Glomerular visceral epithelial cell (primary cell): ENCODE results near the gene SH2D3C.

Experiments used
- DNase-seq: peaks from one replicate; pipeline ENCODE4 v3.0.0-alpha.2; 2016; ENCODE audit errors: extremely low spot score

Gene SH2D3C, protein sequence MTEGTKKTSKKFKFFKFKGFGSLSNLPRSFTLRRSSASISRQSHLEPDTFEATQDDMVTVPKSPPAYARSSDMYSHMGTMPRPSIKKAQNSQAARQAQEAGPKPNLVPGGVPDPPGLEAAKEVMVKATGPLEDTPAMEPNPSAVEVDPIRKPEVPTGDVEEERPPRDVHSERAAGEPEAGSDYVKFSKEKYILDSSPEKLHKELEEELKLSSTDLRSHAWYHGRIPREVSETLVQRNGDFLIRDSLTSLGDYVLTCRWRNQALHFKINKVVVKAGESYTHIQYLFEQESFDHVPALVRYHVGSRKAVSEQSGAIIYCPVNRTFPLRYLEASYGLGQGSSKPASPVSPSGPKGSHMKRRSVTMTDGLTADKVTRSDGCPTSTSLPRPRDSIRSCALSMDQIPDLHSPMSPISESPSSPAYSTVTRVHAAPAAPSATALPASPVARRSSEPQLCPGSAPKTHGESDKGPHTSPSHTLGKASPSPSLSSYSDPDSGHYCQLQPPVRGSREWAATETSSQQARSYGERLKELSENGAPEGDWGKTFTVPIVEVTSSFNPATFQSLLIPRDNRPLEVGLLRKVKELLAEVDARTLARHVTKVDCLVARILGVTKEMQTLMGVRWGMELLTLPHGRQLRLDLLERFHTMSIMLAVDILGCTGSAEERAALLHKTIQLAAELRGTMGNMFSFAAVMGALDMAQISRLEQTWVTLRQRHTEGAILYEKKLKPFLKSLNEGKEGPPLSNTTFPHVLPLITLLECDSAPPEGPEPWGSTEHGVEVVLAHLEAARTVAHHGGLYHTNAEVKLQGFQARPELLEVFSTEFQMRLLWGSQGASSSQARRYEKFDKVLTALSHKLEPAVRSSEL

DNA sequence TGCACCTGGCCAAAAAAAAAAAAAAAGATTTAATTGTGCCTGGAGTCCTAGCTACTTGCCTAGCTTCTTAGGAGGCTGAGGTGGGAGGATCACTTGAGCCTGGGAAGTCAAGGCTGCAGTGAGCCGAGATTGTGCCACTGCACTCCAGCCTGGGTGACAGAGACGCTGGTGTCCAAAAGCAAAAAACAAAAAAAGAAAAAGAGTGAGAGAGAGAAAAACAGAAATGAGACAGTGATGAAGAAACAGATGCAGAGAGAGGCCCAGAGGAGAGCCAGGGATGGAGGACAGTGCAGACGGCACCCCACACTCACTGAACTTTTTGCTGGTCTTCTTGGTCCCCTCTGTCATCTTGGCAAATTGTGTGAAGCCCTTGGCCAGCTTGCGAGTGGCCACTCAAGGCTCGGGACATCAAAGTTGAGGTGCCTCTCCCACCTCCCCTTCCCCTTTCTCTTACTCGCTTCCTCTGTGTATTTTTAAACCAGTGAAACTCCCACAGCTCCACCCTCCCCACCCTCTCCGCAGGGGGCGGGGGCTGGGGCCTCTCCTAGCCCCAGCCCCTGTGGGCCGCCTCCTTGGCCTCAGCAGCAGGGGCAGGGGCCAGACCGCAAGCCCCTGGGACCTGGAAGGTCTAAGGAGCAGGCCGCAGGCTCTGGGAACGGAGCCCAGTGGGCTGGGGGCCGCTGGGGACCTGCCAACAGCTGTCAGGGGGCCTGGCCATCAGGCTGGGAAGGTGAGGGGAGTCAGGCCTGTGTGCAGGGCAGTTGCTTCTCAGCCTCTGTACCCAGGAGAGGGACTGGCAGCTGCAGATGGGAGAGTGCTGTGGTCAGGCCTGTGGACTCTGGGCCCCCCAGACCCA, at the start of gene SH2D3C:
TSS of gene SH2D3C (minus strand) at position 387 of the 856 bp plus-strand sequence. CDS start at position 348, 39 bp downstream.
- DNase-seq, result no peak

DNA sequence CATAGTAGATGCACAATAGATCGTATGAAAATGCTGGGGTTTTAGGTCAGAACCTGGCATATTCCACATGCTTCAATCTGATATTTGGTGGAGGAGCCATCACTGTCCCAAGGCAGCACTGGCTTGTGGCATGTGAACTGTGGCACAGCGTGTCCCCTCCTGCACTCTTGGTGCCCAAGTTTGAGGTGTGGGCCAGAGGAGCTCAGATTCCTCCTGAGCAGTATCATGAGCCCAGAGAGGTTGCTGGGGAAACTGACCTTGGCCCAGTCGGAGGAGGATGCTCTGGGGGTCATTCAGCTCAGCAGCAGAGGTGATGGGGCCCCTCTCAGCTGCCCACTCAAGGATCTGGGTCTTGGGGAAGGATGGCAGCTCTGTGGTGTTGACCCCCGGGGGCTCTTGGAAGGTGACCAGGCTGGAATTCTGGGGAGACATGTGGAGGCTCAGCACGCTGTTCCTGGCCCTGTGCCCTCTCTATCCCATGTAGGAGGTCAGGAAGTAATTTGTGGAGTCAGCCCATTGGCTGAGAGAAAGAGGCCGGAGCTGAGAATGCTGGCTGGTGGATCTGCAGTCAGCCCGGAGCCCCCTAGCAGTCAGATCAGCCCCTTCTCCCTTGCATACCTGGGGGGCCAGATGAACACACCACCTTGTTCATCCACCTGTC, 47.9 kb upstream of the SH2D3C start:
- DNase-seq, result no peak

DNA sequence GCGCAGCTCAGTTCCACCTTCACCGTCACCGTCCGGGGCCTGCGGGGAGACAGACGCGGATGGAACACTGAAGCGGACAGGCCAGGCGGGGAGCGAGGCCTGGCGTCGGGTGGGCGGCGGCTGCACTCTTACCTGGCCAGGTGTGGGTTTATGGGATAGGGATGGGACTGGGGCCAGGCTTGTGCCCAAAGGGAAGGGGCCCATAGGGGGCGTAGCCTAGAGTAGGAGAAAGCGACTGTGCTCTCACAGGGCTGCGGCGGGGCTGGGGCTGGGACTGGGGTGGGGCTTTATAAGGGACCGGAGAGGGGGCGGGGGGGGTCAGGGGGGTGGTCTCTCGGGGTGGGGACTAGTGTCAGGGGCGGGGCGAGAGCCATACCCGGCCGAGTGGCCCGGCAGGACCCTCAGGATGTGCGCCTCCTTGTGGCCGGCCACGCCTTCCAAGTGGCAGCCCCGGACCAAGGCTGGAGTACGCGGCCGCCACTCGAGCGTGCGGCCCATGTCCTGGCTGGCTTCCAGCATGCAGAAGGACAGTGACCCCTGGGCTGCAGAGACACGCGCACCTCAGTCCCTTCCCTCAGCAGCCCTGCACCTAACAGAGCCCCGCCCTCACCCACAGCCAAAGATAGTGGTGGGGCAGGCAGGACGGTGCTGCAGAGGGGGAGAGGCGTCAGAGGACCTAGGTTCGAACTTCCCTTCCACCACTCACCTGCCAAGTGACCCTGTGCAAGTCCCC, 47.0 kb upstream of the SH2D3C start:
- no peak for DNase-seq

- DNase-seq, result no peak
Observed at GRCh38 chr9:127822108-127822507, 43.6 kb upstream of the SH2D3C start.

DNA sequence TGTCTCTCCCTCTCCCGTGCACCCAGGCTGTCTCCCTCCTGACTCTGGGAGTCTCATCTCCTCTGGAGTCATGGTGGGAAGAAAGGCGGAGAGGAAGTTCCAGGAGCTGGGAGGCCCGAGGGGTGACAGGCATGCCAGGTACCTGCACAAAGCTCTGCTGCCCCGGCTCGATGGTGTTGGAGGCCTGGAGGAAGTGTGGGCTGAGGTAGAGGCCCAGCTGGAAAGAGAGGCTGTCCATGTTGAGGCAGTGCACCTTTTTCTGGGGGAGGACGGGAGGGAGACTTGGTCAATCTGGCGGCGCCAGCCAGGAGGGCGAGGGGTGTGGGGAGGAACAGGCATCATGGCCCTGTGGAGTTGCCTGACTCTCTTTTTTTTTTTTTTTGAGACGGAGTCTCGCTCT, 40.1 kb upstream of the SH2D3C start:
- DNase-seq, result no peak

DNA sequence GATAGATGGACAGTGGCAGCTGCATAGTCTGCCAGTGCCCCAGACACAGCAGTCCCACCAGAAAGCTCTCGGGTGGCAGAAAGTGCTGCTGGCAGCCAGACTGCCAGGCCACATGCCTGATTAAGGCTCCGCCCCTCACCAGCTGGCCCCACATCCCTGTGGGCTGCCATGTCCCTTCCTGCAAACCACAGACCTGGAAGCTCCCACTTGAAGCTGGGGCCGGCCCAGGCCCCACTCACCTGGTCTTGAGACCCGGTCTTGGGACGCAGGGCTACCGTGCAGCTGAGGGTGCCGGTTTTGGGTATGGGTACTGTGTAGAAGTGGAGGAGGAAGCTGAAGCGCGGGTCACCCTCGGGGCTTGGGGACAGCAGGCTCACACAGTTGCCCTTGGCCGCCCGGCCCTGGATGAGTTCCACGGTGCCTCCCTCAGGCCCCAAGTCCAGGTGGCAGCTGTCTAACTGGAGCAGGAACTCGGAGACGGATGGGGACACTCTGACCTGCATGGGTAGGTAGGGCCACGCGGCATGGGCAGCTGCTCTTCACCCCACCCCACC, 39.5 kb upstream of the SH2D3C start:
- DNase-seq, result no peak

DNA sequence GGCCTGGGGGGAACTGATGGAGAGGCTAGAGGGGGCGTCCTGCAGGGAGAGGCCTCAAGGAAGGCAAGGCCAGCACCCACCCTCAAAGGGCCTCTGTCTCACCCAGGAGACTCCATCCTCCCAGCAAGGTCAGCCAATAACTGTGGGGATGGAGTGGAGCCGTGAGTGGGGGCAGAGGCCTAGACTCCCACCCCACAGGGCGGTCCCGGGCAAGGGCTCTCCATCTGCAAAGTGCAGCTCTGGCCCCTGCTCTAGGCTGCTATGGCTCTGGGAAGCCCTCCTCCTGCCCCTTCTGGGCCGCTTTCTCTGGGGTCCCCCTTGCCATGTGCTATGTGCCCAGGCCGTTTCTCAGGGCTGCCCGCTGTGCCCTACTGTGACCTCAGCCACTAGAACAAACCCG, 38.3 kb upstream of the SH2D3C start:
- DNase-seq, result no peak

GRCh38 chr9:127816362-127816725, 37.9 kb upstream of the SH2D3C start:
- no peak for DNase-seq

DNA sequence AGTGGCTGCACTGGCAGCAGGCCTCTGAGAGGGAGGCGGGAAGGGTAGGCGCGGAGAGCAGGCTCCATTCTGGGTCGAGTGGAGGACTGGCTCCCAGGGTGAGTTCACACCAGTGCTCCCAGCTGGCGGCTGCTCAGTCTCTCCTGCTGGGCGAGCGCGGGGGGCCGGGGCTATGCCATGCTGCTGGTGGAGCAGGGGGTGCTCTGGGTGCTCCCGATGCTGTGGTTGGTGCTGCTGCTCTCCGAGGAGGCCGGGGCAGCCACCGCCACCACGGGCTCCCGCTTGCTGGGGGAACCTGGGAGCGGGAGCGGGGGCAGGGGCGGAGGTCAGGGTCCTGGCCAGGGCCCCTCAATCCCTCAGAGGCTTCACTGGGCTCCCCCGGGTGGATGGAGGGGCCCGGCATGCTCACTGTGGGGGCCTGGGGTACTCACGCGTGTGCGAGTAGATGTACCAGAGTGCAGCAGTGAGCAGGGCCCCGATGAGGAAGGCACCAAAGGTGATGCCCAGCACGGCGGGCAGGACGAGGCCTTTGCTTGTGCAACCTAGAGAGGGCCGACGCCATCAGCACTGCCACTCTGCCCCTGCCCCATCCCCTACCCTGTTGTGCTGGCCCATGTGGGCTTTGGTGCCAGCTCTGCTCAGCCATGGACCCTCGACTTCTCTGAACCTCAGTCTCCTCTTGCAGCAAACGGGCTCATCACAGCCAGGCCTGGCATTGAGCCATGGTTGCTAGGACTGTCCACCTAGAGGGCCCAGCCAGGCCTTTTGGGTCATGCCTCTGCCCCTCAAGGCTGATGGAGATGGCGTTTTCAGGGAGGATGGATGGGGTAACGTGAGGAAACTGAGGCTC, 37.3 kb upstream of the SH2D3C start:
- no peak for DNase-seq

GRCh38 chr9:127814619-127815511, 36.4 kb upstream of the SH2D3C start:
- DNase-seq, result no peak

DNA sequence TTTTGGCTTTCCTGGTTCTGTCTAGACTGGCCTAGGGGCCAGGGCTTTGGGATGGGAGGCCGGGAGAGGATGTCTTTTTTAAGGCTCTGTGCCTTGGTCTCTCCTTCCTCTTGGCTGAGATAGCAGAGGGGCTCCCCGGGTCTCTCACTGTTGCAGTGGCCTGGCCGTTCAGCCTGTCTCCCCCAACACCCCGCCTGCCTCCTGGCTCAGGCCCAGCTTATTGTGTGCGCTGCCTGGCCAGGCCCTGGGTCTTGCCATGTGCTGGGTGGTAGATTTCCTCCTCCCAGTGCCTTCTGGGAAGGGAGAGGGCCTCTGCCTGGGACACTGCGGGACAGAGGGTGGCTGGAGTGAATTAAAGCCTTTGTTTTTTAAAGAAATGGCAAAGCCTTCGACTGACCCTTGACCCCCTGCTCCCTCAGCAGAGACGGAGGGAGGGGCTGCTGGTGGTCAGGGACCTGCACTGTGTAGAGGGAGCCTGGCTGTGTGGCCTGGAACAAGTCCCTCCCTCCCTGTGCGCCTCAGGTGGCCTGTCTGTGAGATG, 35.3 kb upstream of the SH2D3C start:
- DNase-seq, result no peak

DNA sequence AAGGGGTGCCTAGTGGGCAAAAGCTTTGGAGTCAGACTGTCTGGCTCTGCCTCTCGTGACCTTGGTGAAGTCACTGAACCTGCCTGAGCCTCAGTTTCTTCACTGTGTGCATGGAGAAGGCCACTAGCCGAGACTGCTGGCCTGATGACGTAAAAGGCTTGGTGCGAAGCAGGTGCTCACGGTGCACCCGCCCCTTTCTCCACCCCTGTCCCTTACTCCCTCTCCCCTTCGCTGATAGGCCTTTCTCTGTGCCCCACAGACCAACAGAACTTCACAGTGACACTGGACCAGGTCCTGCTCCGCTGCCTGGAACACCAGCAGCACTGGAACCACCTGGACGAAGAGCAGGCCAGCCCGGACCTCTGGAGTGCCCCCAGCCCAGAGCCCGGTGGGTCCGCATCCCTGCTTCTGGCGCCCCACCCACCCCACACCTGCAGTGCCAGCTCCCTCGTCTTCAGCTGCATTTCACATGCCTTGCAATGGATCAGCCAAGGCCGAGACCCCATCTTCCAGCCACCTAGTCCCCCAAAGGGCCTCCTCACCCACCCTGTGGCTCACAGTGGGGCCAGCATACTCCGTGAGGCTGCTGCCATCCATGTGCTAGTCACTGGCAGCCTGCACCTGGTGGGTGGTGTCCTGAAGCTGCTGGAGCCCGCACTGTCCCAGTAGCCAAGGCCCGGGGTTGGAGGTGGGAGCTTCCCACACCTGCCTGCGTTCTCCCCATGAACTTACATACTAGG, 34.6 kb upstream of the SH2D3C start:
- DNase-seq, result no peak

DNA sequence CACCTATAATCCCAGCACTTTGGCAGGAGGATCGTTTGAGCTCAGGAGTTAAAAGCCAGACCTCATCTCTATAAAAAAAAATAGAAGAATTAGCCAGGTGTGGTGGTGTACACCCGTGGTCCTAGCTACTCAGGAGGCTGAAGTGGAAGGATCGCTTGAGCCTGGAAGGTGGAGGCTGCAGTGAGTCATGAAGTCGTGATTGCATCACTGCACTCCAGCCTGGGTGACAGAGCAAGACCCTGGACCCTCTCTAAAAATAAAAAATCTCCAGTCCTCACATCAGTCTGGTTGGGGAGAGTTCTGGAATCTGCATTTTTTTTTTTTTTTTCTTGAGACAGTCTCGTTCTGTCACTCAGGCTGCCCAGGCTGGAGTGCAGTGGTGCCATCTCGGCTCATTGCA, 33.5 kb upstream of the SH2D3C start:
- DNase-seq, result no peak

DNA sequence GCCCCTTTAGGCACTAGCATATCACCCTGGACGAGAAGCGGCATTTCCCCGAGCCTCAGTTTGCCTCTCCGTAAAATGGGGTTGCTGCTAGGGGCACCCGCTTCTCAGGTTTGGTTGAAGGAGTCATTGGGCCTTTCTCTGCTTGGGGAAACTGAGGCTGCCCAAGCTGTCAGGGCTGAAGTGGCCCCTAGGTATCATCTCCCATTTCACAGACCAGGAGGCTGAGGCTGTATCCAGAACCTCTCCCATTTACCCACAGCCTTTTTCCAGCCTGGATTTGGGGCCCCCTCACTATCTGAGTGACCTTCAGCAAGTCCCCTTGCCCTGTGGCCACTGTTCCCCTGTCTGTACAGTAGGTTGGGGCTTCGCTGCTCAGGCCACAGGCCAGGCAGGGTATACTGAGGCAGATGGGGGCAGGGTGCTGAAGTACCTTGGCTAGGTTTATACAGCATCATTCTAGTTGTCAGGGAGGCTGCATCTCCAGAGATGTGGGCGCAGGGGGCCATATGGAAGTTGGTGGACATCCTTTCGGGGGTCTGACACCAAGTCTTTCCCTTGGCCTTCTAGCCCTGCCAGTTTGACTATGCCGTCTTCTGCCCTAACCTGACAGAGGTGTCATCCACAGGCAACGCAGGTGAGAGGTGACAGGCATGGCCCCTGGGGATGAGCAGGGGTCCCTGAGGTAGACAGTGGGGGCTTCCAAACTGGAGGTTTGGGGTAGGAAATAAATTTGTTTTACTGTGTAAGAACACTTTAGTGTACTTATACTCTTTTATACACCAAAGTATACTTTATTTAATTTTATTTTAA, 32.1 kb upstream of the SH2D3C start:
- DNase-seq, result no peak

DNA sequence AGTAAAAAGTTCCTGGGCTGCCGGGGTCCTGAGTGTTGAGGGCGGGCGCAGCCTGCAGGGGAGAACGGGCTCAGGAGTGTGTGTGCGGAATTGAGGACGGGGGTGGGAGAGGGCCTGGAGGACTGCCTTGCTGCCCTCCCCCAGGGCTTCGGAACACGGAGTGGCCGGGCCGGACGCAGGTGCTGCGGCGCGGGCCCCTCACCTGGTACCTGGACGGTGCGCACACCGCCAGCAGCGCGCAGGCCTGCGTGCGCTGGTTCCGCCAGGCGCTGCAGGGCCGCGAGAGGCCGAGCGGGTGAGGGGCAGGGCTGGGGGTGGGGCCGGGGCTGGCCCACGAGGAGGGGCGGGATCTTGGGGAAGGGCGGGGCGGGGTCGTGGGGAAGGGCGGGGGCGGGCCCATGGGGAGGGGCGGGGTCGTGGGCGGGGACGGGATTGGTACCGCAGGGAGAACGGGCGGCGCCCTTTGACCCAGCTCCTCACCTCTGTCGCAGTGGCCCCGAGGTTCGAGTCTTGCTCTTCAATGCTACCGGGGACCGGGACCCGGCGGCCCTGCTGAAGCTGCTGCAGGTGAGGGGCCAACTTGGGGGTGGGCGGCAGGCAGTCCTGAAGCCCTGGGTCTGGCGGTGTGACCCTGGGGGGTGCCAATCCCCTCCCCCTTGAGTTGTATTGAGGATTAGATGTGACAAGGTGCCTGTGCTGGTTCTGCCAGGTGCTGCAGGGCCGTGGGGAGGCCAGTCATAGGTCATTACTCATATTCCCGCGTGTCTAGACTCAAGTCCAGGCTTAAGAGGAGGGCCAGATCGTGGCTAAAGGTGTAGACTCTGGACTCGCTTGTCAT, 31.3 kb upstream of the SH2D3C start:
- no peak for DNase-seq
